K562 (cell line): ENCODE results near the gene RANBP3. TPM values are rescaled to one million over a fixed set of nuclear protein-coding genes. Genes with fewer than 3 reads are reported as not detected.

Experiments
- ATAC-seq: fragments of 200-7000 bp; cut with Tn5 transposase; 3 replicates; pipeline ENCODE4 v1.9.1; 2020; ENCODE audit warnings: moderate library complexity
- BruUV-seq: library from RNA; stranded (reverse); fragments of 400-500 nt; replicated peaks from 2 replicates; lab custom pipeline; 2021; lab: Mats Ljungman, UMichigan
- CTCF ChIA-PET: fragments of 300-600 bp; formaldehyde crosslinking; extraction: SDS; loops from one replicate; lab custom pipeline; 2021; ENCODE audit warnings: low intra/inter-chr PET ratio; lab: Yijun Ruan, JAX
- POLR2A ChIA-PET: fragments of 300-600, 350-650 bp; sonication (Branson Sonifier 250); formaldehyde crosslinking; extraction: SDS; loops from one replicate; lab custom pipeline; 2021; ENCODE audit warnings: antibody characterized with exemption, inconsistent platforms; lab: Yijun Ruan, JAX
- DNase-seq, 4 experiments: peaks; one replicate each; pipeline versions ENCODE4 v3.0.0 to v3.0.0-alpha.2; 2011 to 2018; ENCODE audit warnings: low spot score in 3 of 4, mixed read lengths in 3 of 4; ENCODE audit errors: extremely low read depth in 1 of 4
- FAIRE-seq: peaks from 2 replicates; lab custom pipeline; 2011; peaks lifted over from hg19 to GRCh38; lab: Jason Lieb, UNC
- H2AFZ ChIP-seq: 2 replicates; pipeline ENCODE4 v1.6.0; 2011; ENCODE audit warnings: low read depth, low read length, control low read depth, inconsistent platforms
- H3K27ac ChIP-seq: fragments of 200-600 bp; 3 replicates; pipeline ENCODE4 v1.8.0; 2011; ENCODE audit warnings: low read depth, mild to moderate bottlenecking, control low read depth, inconsistent platforms, low read length, moderate library complexity, mixed read lengths; ENCODE audit errors: extremely low read depth
- H3K27me3 ChIP-seq, 2 experiments: fragments of 300-600 bp in 1 of 2; 2 replicates in 1 of 2; 3 replicates in 1 of 2; pipeline versions ENCODE4 v1.6.0 to v1.8.0; 2011; ENCODE audit warnings: inconsistent platforms in 2 of 2, low read length in 2 of 2, mild to moderate bottlenecking in 1 of 2, mixed read lengths in 1 of 2, moderate library complexity in 1 of 2; ENCODE audit not compliant: control insufficient read depth in 2 of 2, insufficient read depth in 2 of 2
- H3K36me3 ChIP-seq: fragments of 300-600 bp; 3 replicates; pipeline ENCODE4 v1.8.0; 2011; ENCODE audit warnings: mild to moderate bottlenecking, low read length, inconsistent platforms; ENCODE audit not compliant: control insufficient read depth, insufficient read depth
- H3K4me1 ChIP-seq, 2 experiments: fragments of 200-600 bp in 1 of 2; replicated peaks in 1 of 2; 2 replicates in 1 of 2; 3 replicates in 1 of 2; pipeline versions ENCODE4 v1.5.1 to v1.8.0; 2011; ENCODE audit warnings: inconsistent platforms in 2 of 2, low read length in 2 of 2, mild to moderate bottlenecking in 1 of 2, mixed read lengths in 1 of 2, moderate library complexity in 1 of 2; ENCODE audit not compliant: control insufficient read depth in 2 of 2, insufficient read depth in 2 of 2
- H3K4me2 ChIP-seq: 2 replicates; pipeline ENCODE4 v1.6.1; 2011; ENCODE audit warnings: low read length, control low read depth, inconsistent platforms, mixed read lengths; ENCODE audit not compliant: insufficient read depth
- H3K4me3 ChIP-seq: fragments of 200-600 bp; sonication (generic), shearing (Covaris generic); 2 replicates; pipeline ENCODE4 v1.5.1; 2016; ENCODE audit warnings: control low read depth, inconsistent platforms
- H3K79me2 ChIP-seq: fragments of 200-600 bp; 3 replicates; pipeline ENCODE4 v1.8.0; 2011; ENCODE audit warnings: low read length, inconsistent platforms; ENCODE audit not compliant: control insufficient read depth, insufficient read depth
- H3K9ac ChIP-seq, 2 experiments: 2 replicates each; pipeline versions ENCODE4 v1.6.0 to v1.6.1; 2011; ENCODE audit warnings: low read depth in 2 of 2, low read length in 2 of 2, control low read depth in 1 of 2, inconsistent platforms in 1 of 2, mild to moderate bottlenecking in 1 of 2, mixed read lengths in 1 of 2; ENCODE audit not compliant: insufficient read depth in 1 of 2
- H3K9me1 ChIP-seq: one replicate; pipeline ENCODE4 v1.6.0; 2011; ENCODE audit warnings: inconsistent platforms, mild to moderate bottlenecking, low read length, moderate library complexity; ENCODE audit not compliant: control insufficient read depth, insufficient read depth
- H3K9me3 ChIP-seq: replicated peaks from 2 replicates; pipeline ENCODE4 v1.5.1; 2011; ENCODE audit warnings: low read depth, low read length, inconsistent platforms; ENCODE audit not compliant: control insufficient read depth, insufficient read depth
- H4K20me1 ChIP-seq: replicated peaks from 2 replicates; pipeline ENCODE4 v1.6.1; 2011; ENCODE audit warnings: low read length, inconsistent platforms, mixed read lengths; ENCODE audit not compliant: control insufficient read depth, insufficient read depth
- ARID2 ChIP-seq: fragments of 450-650 bp; IDR thresholded peaks from 2 replicates; pipeline ENCODE4 v1.6.1; 2017; ENCODE audit warnings: antibody characterized with exemption, mild to moderate bottlenecking
- CTCF ChIP-seq, 3 experiments: IDR thresholded peaks in 2 of 3; conservative IDR thresholded peaks in 1 of 3; 2 replicates each; pipeline ENCODE4 v1.5.1; 2011 to 2012; ENCODE audit warnings: low read length in 3 of 3, mild to moderate bottlenecking in 3 of 3, control low read depth in 2 of 3, improper control_type of control experiment in 1 of 3, inconsistent platforms in 1 of 3, low read depth in 1 of 3, mixed read lengths in 1 of 3, moderate library complexity in 1 of 3; ENCODE audit not compliant: insufficient read depth in 2 of 3
- GABPA ChIP-seq: fragments of 200-800 bp; sonication (Bioruptor generic); conservative IDR thresholded peaks from 2 replicates; pipeline ENCODE4 v1.6.1; 2016; ENCODE audit warnings: low read depth, missing genetic modification characterization, missing compliant biosample characterization
- HDAC2 ChIP-seq: fragments of 450-650 bp; IDR thresholded peaks from 2 replicates; pipeline ENCODE4 v1.6.1; 2016; ENCODE audit warnings: mild to moderate bottlenecking
- PHF21A ChIP-seq: fragments of 450-650 bp; IDR thresholded peaks from 2 replicates; pipeline ENCODE4 v1.6.1; 2017; ENCODE audit warnings: low read depth, borderline replicate concordance
- RUNX1 ChIP-seq: sonication (generic); IDR thresholded peaks from 2 replicates; pipeline ENCODE4 v1.6.1; 2016; ENCODE audit warnings: antibody characterized with exemption, low read depth
- SNIP1 ChIP-seq: fragments of 450-650 bp; IDR thresholded peaks from 2 replicates; pipeline ENCODE4 v1.7.1; 2017; ENCODE audit warnings: low read depth, mild to moderate bottlenecking
- TAF9B ChIP-seq: fragments of 450-650 bp; IDR thresholded peaks from 2 replicates; pipeline ENCODE4 v1.6.1; 2018; ENCODE audit warnings: mild to moderate bottlenecking; ENCODE audit not compliant: partially characterized antibody
- TEAD1 ChIP-seq, 2 experiments: fragments of 450-650 bp in 1 of 2; sonication (generic) in 1 of 2; formaldehyde crosslinking; IDR thresholded peaks; 2 replicates each; pipeline versions ENCODE4 v1.4.0 to v1.8.0; 2020 to 2022; ENCODE audit warnings: mild to moderate bottlenecking in 2 of 2, missing genetic modification reagents in 1 of 2
- ZBTB11 ChIP-seq, 3 experiments: fragments of 200-800 bp in 1 of 3; fragments of 250-450 bp in 1 of 3; fragments of 450-650 bp in 1 of 3; sonication (Bioruptor Pico) in 1 of 3; sonication (Bioruptor generic) in 1 of 3; formaldehyde crosslinking in 1 of 3; IDR thresholded peaks; 2 replicates each; pipeline versions ENCODE4 v1.6.1 to v1.8.0; 2016 to 2022; ENCODE audit warnings: mild to moderate bottlenecking in 2 of 3, missing genetic modification characterization in 2 of 3, missing compliant biosample characterization in 1 of 3, moderate library complexity in 1 of 3
- WGBS: fragments of 100-300 bp; shearing (Covaris generic); methylation state at CpG from one replicate; pipeline ENCODE4 v1.1.6; 2016; ENCODE audit warnings: low coverage, mixed read lengths; ENCODE audit not compliant: insufficient coverage; ENCODE audit errors: missing lambda C conversion rate; 5-methylcytosine and 5-hydroxymethylcytosine counted together
- in situ Hi-C: fragments of 300-500 bp; cut with MboI; formaldehyde crosslinking; loops from 4 replicates; pipeline ENCODE4 v1.15.0; 2018; ENCODE audit warnings: inconsistent platforms, mixed read lengths
- intact Hi-C: fragments of 100-400 bp; cut with micrococcal nuclease; formaldehyde crosslinking; loops from 2 replicates; pipeline ENCODE4 v1.14.2; 2022
- polyA plus RNA-seq, 8 experiments: library from polyadenylated mRNA; depleted of rRNA in 4 of 8; stranded (reverse) in 5 of 8; unstranded in 3 of 8; fragments of >200 nt; fragmentation: Nextera tagmentation in 2 of 8; fragmentation: Illumina TruSeq in 1 of 8; extraction: Ambion mirVana in 2 of 8; extraction: Trizol in 1 of 8; gene quantifications; 2 replicates each; pipeline versions ENCODE4 v1.2.1 to v1.2.3, GENCODE V29; 2011 to 2014; ENCODE audit warnings: inconsistent platforms in 1 of 8, missing spikeins in 1 of 8
- total RNA-seq, 7 experiments: library from RNA; depleted of rRNA in 6 of 7; stranded (reverse); fragments of >200 nt in 6 of 7; fragmentation: Illumina TruSeq in 2 of 7; extraction: Trizol in 2 of 7; gene quantifications; 2 replicates each; pipeline versions ENCODE4 v1.2.1 to v1.2.3, GENCODE V29; 2011 to 2021; ENCODE audit warnings: low replicate concordance in 1 of 7
- TF ChIP-seq, protein P1 (sequence below): fragments of 250-450 bp; sonication (Bioruptor Pico); IDR thresholded peaks from 2 replicates; pipeline ENCODE4 v1.6.1; 2021; ENCODE audit warnings: mild to moderate bottlenecking
- TF ChIP-seq, protein P2 (sequence below): fragments of 250-450 bp; sonication (Bioruptor Pico); IDR thresholded peaks from 2 replicates; pipeline ENCODE4 v1.4.0; 2020; ENCODE audit warnings: mild to moderate bottlenecking

RANBP3 gene
- total and polyA plus RNA-seq, 9 of the 15 experiments (the other 6 are each of a cell fraction or from before 2014, with no cell fraction given), result 0.90 to 95.1 (median 63.2) TPM

DNA sequence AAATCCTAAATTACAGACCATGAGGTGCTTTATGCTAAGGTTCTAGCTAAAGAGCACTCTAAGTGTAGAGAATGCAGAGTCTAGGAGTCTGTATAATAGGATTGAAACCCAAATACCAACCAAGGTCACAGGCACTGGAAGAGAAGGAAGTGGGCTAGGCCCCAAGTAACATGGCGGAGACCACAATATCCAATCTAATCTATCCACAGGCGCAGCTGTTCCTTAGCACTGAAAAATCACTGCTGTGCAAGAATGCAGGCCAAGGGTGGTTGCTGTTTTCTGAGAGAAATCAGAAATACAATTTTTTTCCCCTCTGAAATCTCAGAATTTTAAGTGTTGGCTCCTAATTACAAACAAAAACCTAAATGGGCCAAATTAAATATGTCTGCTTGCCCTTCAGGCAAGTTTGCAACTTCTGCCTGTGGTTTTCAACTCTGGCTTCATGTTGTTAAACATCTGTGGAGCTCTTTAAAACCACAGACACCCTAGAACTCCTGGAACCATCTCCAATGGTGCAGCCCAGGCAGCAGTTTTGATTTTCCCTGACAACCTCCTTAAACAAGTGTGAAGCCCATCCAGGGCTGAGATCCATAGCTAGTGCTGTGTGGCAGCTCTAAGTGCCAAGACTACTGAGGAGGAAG is 6.1 kb downstream of the RANBP3 start (continued):
- TF ChIP-seq CTCF (IDR thresholded peaks at IDR 0.05 in 2 of 3, conservative IDR thresholded peaks at IDR 0.05 in 1 of 3; ENCODE audit: insufficient read depth in 2 of 3, low read depth in 1 of 3, low read length in 3 of 3) (no peak), TEAD1 (CRISPR knock-in tag; IDR thresholded peaks at IDR 0.05) (peak; percentile 54 to 88; a peak in 3 of 4 replicates)
- TF ChIP-seq, all 486 proteins: peak for 10

DNA sequence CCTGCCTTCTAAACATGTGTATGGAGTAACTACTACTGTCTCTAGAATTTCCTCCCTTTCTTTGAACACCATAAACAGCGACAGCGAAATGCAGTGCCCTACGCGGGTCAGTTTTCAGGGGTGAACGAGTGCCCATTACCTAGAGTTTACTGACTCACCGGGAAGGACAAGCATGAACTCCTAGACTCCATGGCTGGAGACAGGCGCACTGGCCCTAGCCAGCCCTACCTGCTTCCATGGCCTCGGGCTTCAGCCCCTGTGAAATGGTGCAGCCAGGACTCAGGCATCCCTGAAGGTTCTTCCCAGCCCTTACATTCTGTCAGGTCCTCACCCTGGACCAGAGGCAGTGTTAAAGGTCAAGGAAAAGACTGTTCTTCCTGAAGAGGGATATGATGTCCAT is 8.5 kb downstream of the RANBP3 start:
- no peak overlapping the region for H3K4me2 ChIP-seq
- H3K4me1 ChIP-seq, result peaks cover 28% of the 10 kb centered on the region in 2 experiments
- in situ Hi-C loops, result no loop called here
- DNase-seq, result no peak
- peaks cover 4% of the 10 kb centered on the region for H3K9me1 ChIP-seq
- no peak overlapping the region for H2AFZ ChIP-seq
- H3K9me3 ChIP-seq, result no peaks in the 10 kb centered on the region
- H3K9ac ChIP-seq, result peak overlapping the region in 1 of 2 experiments; percentile 83; a peak in 2 of 4 replicates
- ATAC-seq, result no peak
- CTCF ChIA-PET, result no interaction called here
- peak overlapping the region; percentile 51; the same call in 1 of the 3 replicates for H3K27ac ChIP-seq
- intact Hi-C loops, result no loop called here
- H3K79me2 ChIP-seq, result peaks cover 99% of the 10 kb centered on the region
- peaks cover 80% of the 10 kb centered on the region; the same call in 2 of the 3 replicates for H3K36me3 ChIP-seq
- 82% methylated on average over 8 of the region's 8 CpGs for WGBS
- H3K4me3 ChIP-seq, result no peak overlapping the region
- FAIRE-seq, result no peak
- no TSS peak for BruUV-seq
- peaks cover 61% of the 10 kb centered on the region for H4K20me1 ChIP-seq
- H3K27me3 ChIP-seq, result no peaks in the 10 kb centered on the region
- POLR2A ChIA-PET, result interaction anchor here (1.4 to 5.0 kb wide), 2 partner anchors 14 to 15 kb away, joined by 3 to 41 read pairs; no protein-coding TSS in a partner anchor
- TF ChIP-seq, protein P1, sequence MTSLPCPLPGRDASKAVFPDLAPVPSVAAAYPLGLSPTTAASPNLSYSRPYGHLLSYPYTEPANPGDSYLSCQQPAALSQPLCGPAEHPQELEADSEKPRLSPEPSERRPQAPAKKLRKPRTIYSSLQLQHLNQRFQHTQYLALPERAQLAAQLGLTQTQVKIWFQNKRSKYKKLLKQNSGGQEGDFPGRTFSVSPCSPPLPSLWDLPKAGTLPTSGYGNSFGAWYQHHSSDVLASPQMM (CRISPR knock-in tag), result no peak
- TF ChIP-seq HDAC2, result no peak
- TF ChIP-seq PHF21A, result no peak
- TF ChIP-seq GABPA (tag), result no peak
- TF ChIP-seq ARID2, result no peak
- TF ChIP-seq RUNX1, result no peak
- TF ChIP-seq, protein P2, sequence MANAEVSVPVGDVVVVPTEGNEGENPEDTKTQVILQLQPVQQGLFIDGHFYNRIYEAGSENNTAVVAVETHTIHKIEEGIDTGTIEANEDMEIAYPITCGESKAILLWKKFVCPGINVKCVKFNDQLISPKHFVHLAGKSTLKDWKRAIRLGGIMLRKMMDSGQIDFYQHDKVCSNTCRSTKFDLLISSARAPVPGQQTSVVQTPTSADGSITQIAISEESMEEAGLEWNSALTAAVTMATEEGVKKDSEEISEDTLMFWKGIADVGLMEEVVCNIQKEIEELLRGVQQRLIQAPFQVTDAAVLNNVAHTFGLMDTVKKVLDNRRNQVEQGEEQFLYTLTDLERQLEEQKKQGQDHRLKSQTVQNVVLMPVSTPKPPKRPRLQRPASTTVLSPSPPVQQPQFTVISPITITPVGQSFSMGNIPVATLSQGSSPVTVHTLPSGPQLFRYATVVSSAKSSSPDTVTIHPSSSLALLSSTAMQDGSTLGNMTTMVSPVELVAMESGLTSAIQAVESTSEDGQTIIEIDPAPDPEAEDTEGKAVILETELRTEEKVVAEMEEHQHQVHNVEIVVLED (CRISPR knock-in tag), result no peak
- TF ChIP-seq ZBTB11 (CRISPR knock-in tag; IDR thresholded peaks at IDR 0.05), result no peak
- TF ChIP-seq TAF9B, result no peak
- no peak for TF ChIP-seq SNIP1
